ENCODE results near the gene IPO11. TPM values are rescaled to one million over a fixed set of nuclear protein-coding genes. Genes with fewer than 3 reads are reported as not detected.
"Not testable (repeated sequence)": the region's sequence is repeated elsewhere in the genome, so short reads cannot be mapped to it uniquely, and the experiment has no call there.

The IPO11 gene
- total RNA-seq, 1 experiment from 2014 or later: 32.0 TPM

DNA sequence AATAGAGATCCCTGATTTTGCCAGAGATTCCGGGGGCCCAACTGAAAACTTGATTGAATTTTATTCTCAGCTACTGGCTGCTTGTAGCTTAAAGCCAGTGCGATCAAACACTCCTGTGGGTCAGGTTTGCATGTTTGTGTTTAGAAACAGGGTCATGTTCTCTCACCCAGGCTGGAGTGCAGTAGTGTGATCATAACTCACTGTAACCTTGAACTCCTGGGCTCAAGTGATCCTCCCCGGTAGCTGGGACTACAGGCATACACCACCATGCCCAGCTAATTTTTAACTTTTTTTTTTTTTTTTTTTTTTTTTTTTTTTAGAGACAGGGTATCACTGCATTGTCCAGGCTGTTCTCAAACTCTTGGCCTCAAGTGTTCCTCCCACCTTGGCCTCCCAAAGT, 232.7 kb downstream of the IPO11 start:
- no peak overlapping the region for H3K4me3 ChIP-seq
- H3K27me3 ChIP-seq (replicated peaks): no peaks in the 10 kb centered on the region
- H3K4me1 ChIP-seq (replicated peaks): no peaks in the 10 kb centered on the region
- no peaks in the 10 kb centered on the region for H3K9me3 ChIP-seq (replicated peaks)
- DNase-seq (ENCODE audit: low read depth in 1 of 2, low spot score in 2 of 2): no peak
- no peaks in the 10 kb centered on the region for H3K36me3 ChIP-seq
- H3K27ac ChIP-seq: no peak overlapping the region

DNA sequence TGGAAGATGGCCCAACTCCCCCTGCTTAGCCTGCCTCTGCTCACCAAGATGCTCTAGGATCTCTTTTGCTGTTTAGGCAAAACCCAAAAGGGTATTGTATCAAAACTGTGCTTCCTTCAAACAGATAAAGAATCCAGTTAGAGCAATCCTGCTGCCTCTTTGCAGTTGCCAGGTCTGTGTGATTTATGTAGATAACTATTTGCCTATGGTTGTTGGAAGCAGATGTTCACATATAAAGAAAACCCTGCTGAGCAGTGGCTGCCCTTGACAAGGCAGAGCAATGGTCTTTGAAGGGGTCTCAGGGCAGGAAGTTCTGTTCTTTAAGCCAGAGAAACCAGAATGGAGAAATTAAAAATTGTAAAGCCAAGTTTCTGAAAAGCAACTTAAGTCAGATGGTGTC, 234.7 kb downstream of the IPO11 start:
- Histone ChIP-seq H3K9me3 (replicated peaks) (no peaks in the 10 kb centered on the region), H3K4me3 (no peak overlapping the region), H3K36me3 (no peaks in the 10 kb centered on the region), H3K4me1 (replicated peaks) (no peaks in the 10 kb centered on the region), H3K27ac (no peak overlapping the region), H3K27me3 (replicated peaks) (no peaks in the 10 kb centered on the region)
- no peak for DNase-seq (ENCODE audit: low read depth in 1 of 2, low spot score in 2 of 2)

- Histone ChIP-seq H3K27me3 (replicated peaks) (no peaks in the 10 kb centered on the region), H3K27ac (no peak overlapping the region), H3K36me3 (no peaks in the 10 kb centered on the region), H3K9me3 (replicated peaks) (no peaks in the 10 kb centered on the region), H3K4me1 (replicated peaks) (no peaks in the 10 kb centered on the region), H3K4me3 (no peak overlapping the region)
- DNase-seq (ENCODE audit: low read depth in 1 of 2, low spot score in 2 of 2): no peak
These were observed 236.5 kb downstream of the IPO11 start for GRCh38 chr5:62649025-62649424.

DNA sequence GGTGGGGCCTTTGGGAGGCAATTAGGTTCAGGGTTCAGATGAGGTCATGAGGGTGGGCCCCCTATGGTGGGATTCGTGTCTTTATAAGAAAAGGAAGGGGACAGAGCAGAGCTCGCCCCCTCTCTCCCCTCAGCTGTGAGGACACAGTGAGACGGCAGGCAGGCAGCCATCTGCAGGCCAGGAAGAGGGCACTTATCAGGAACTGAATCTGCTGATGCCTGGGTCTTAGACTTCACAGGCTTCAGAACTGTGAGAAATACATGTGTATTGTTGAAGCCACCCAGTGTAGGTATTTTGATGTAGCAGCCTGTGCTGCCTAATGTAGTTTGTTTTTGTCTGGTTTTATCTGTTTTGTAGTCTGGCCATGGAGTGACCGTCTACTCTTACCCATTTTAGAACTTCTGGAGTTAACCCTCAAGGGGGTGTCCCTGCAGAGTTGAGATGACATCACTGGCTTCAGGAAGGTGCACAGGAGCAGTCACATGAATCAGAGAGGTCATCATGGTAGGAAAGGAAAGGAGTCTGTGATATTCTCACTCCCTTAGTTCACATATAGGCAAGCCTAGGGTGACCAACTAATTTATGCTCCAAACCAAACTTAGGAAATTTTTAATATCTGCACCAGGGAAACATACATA, 237.0 kb downstream of the IPO11 start:
- no peaks in the 10 kb centered on the region for H3K36me3 ChIP-seq
- no peak overlapping the region for H3K27ac ChIP-seq
- no peak for DNase-seq (ENCODE audit: low read depth in 1 of 2, low spot score in 2 of 2)
- no peaks in the 10 kb centered on the region for H3K9me3 ChIP-seq (replicated peaks)
- H3K4me3 ChIP-seq: no peak overlapping the region
- no peaks in the 10 kb centered on the region for H3K4me1 ChIP-seq (replicated peaks)
- H3K27me3 ChIP-seq (replicated peaks): no peaks in the 10 kb centered on the region

- H3K4me1 ChIP-seq (replicated peaks): no peaks in the 10 kb centered on the region
- DNase-seq (ENCODE audit: low read depth in 1 of 2, low spot score in 2 of 2): no peak
- no peaks in the 10 kb centered on the region for H3K27me3 ChIP-seq (replicated peaks)
- H3K9me3 ChIP-seq (replicated peaks): no peaks in the 10 kb centered on the region
- H3K36me3 ChIP-seq: no peaks in the 10 kb centered on the region
- H3K27ac ChIP-seq: no peak overlapping the region
- H3K4me3 ChIP-seq: no peak overlapping the region
These were observed 237.6 kb downstream of the IPO11 start for GRCh38 chr5:62650197-62650596.

DNA sequence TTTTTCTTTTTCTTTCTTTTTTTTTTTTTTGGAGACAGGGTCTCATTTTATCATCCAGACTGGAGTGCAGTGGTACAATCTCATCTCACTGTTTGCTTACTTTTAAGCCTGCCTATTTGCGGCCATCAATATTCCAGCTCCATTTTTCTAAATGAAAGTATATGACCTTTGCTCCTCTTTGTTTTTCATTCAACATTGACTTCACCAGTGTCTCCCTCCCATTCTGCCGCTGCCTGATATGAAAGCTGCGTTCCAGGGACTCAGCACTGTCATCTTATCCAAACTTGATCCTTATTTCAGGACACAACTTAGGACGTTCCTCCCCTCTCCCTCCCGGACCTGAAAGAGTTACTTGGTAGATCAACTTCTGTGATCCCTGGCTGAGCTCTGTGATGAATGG, 239.7 kb downstream of the IPO11 start:
- Histone ChIP-seq H3K27me3 (replicated peaks) (no peaks in the 10 kb centered on the region), H3K4me3 (no peak overlapping the region), H3K4me1 (replicated peaks) (no peaks in the 10 kb centered on the region), H3K27ac (no peak overlapping the region), H3K9me3 (replicated peaks) (no peaks in the 10 kb centered on the region), H3K36me3 (no peaks in the 10 kb centered on the region)
- no peak for DNase-seq (ENCODE audit: low read depth in 1 of 2, low spot score in 2 of 2)

DNA sequence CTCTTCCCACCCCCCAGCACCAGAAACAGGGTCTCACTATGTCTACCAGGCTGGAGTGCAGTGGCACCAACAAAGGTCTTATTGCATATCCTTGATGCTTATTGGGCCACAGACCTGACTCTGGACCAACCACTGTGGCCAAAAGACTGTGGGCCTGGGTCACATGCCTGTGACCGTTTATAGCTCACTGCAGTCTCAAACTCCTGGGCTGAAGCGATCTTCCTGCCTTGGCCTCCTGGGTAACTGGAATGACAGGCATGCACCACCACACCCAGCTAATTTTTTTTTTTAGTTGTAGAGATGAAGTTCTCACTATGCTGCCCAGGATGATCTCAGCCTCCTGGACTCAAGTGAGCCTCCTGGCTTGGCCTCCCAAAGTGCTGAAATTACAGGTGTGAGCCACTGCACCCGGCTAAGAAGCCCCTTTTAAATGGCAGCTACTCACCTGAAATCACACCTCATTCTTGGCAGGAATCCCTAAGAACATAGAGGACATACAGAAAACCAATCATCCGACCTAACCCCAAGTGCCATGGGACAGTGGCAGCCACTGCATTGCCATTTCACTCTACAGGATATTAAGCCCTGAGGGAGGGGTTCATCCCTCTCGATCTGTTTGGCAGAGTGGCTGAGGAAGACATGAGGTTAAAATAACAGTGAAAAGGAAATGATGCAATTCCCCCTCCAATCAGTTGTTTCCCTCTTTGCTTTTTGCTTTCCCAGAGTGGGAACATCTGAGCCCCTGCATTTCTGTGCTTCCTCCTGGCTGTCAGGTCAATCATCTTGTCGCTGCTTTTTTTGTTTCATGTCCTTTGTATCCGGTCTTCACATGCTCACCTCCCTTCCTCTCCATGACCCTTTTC, 240.7 kb downstream of the IPO11 start:
- Histone ChIP-seq H3K36me3 (no peaks in the 10 kb centered on the region), H3K27ac (no peak overlapping the region), H3K9me3 (replicated peaks) (no peaks in the 10 kb centered on the region), H3K4me1 (replicated peaks) (no peaks in the 10 kb centered on the region), H3K27me3 (replicated peaks) (no peaks in the 10 kb centered on the region), H3K4me3 (no peak overlapping the region)
- DNase-seq (ENCODE audit: low read depth in 1 of 2, low spot score in 2 of 2): no peak

DNA sequence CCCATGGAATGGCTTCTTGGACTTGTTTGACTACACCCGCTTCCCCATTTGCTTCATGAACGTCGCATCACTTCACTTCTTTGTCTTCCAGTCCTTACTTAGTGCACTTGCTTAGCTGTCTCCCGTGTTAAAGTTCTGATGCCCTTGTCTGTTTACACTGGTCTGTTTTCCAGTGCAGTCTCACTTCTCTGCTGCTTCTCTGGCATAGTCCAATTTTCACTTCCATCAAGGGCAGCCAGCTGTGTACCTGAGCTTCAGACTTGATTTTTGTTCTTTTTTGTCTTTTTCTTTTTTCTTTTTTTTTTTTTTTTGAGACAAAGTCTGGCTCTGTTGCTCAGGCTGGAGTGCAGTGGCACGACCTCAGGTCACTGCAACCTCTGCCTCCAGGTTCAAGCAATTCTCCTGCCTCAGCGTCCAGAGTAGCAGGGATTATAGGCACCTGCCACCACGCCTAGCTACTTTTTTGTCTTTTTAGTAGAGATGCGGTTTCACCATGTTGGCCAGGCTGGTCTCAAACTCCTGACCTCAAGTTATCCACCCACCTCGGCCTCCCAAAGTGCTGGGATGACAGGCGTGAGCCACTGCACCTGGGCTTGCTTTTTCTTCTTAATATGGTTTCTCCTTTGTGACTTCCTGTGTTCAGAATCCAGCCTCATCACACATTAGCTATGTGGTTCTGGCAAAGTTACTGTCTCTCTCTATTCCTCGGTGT, 241.5 kb downstream of the IPO11 start:
- Histone ChIP-seq H3K27ac (no peak overlapping the region), H3K4me3 (no peak overlapping the region), H3K9me3 (replicated peaks) (no peaks in the 10 kb centered on the region), H3K4me1 (replicated peaks) (no peaks in the 10 kb centered on the region), H3K27me3 (replicated peaks) (no peaks in the 10 kb centered on the region), H3K36me3 (no peaks in the 10 kb centered on the region)
- DNase-seq (ENCODE audit: low read depth in 1 of 2, low spot score in 2 of 2): no peak

DNA sequence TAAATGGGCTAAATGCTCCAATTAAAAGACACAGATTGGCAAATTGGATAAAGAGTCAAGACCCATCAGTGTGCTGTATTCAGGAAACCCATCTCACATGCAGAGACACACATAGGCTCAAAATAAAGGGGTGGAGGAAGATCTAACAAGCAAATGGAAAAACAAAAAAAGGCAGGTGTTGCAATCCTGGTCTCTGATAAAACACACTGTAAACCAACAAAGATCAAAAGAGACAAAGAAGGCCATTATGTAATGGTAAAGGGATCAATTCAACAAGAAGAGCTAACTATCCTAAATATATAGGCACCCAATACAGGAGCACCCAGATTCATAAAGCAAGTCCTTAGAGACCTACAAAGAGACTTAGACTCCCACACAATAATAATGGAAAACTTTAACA, 245.2 kb downstream of the IPO11 start:
- not testable (repeated sequence) for H3K4me3 ChIP-seq; H3K36me3 ChIP-seq; DNase-seq (ENCODE audit: low read depth in 1 of 2, low spot score in 2 of 2); H3K27me3 ChIP-seq (replicated peaks); H3K27ac ChIP-seq; H3K4me1 ChIP-seq (replicated peaks); H3K9me3 ChIP-seq (replicated peaks)

- DNase-seq (ENCODE audit: low read depth in 1 of 2, low spot score in 2 of 2): no peak
- H3K9me3 ChIP-seq (replicated peaks): no peaks in the 10 kb centered on the region
- no peaks in the 10 kb centered on the region for H3K4me1 ChIP-seq (replicated peaks)
- no peak overlapping the region for H3K27ac ChIP-seq
- no peaks in the 10 kb centered on the region for H3K36me3 ChIP-seq
- H3K4me3 ChIP-seq: no peak overlapping the region
- no peaks in the 10 kb centered on the region for H3K27me3 ChIP-seq (replicated peaks)
These were observed 248.6 kb downstream of the IPO11 start for GRCh38 chr5:62661126-62661525.

- H3K9me3 ChIP-seq (replicated peaks): no peaks in the 10 kb centered on the region
- DNase-seq (ENCODE audit: low read depth in 1 of 2, low spot score in 2 of 2): no peak
- H3K4me3 ChIP-seq: no peak overlapping the region
- H3K27me3 ChIP-seq (replicated peaks): no peaks in the 10 kb centered on the region
- no peaks in the 10 kb centered on the region for H3K36me3 ChIP-seq
- no peak overlapping the region for H3K27ac ChIP-seq
- no peaks in the 10 kb centered on the region for H3K4me1 ChIP-seq (replicated peaks)
These were observed 250.0 kb downstream of the IPO11 start for GRCh38 chr5:62662521-62662920.

DNA sequence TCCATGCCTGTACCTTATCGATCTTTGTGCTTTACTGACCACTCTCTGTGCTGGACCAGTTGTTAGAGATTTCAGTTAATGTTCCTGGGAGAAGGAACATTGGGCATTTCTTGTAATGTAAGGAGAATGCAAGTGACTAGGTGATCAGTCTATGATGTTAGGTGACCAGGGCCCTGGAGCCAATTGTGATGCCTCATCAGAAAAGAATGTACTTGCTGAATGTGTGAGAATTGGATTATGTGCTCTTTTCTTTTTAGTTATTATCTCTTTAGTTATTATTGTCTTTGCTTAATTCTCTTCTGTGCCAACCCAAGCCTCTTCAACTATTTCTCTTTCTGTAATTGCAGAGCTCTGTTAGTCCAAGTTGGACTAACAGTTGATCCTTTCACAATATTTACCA, 258.9 kb downstream of the IPO11 start:
- H3K27ac ChIP-seq: no peak overlapping the region
- H3K9me3 ChIP-seq (replicated peaks): no peaks in the 10 kb centered on the region
- DNase-seq (ENCODE audit: low read depth in 1 of 2, low spot score in 2 of 2): no peak
- H3K4me3 ChIP-seq: no peak overlapping the region
- no peaks in the 10 kb centered on the region for H3K36me3 ChIP-seq
- H3K4me1 ChIP-seq (replicated peaks): no peaks in the 10 kb centered on the region
- no peaks in the 10 kb centered on the region for H3K27me3 ChIP-seq (replicated peaks)

DNA sequence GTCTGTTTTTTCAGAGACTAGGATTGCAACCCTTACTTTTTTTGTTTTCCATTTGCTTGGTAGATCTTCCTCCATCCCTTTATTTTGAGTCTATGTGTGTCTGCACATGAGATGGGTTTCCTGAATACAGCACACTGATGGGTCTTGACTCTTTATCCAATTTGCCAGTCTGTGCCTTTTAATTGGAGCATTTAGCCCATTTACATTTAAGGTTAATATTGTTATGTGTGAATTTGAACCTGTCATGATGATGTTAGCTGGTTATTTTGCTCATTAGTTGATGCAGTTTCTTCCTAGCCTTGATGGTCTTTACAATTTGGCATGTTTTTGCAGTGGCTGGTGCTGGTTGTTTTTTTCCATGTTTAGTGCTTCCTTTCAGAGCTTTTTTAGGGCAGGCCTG, 264.0 kb downstream of the IPO11 start:
- not testable (repeated sequence) for H3K4me3 ChIP-seq; DNase-seq (ENCODE audit: low read depth in 1 of 2, low spot score in 2 of 2); H3K9me3 ChIP-seq (replicated peaks); H3K27me3 ChIP-seq (replicated peaks); H3K4me1 ChIP-seq (replicated peaks); H3K27ac ChIP-seq; H3K36me3 ChIP-seq

Data from SJSA1 (cell line).